NCI-H2107 treated with DMSO at 0.1 percent for 48 hours (cell line): ENCODE data around the gene AMER3.
A peak's percentile ranks its signal among the peaks of the same experiment; 100 is the strongest.

Experiments used
- DNase-seq: peaks from one replicate; lab custom pipeline; 2025; ENCODE audit not compliant: unreplicated experiment; lab: John Stamatoyannopoulos, UW

Gene AMER3

GRCh38 chr2:130754811-130755210 lies 529 bp upstream of the AMER3 start:
- no peak for DNase-seq

GRCh38 chr2:130756053-130756873 lies 923 bp downstream of the AMER3 start:
- DNase-seq = no peak

GRCh38 chr2:130756874-130757668 lies 1.7 kb downstream of the AMER3 start:
- no peak for DNase-seq

GRCh38 chr2:130759906-130760753 lies 4.8 kb downstream of the AMER3 start:
- peak; percentile 50 for DNase-seq

- no peak for DNase-seq
Measured at GRCh38 chr2:130760754-130761751, 5.7 kb downstream of the AMER3 start.

- no peak for DNase-seq
Measured at GRCh38 chr2:130762031-130762909, 6.9 kb downstream of the AMER3 start.

GRCh38 chr2:130762910-130763385 lies 7.6 kb downstream of the AMER3 start:
- no peak for DNase-seq

GRCh38 chr2:130763405-130763804 lies 8.1 kb downstream of the AMER3 start:
- DNase-seq = no peak

GRCh38 chr2:130764035-130764820 lies 8.9 kb downstream of the AMER3 start:
- no peak for DNase-seq

- no peak for DNase-seq
Measured at GRCh38 chr2:130764821-130765115, 9.4 kb downstream of the AMER3 start.

- DNase-seq = no peak
Measured at GRCh38 chr2:130765464-130765863, 10.1 kb downstream of the AMER3 start.

- DNase-seq = no peak
Measured at GRCh38 chr2:130766037-130766436, 10.7 kb downstream of the AMER3 start.

- DNase-seq = no peak
Measured at GRCh38 chr2:130766711-130767407, 11.5 kb downstream of the AMER3 start.

- no peak for DNase-seq
Measured at GRCh38 chr2:130767408-130767775, 12.1 kb downstream of the AMER3 start.

GRCh38 chr2:130768191-130768855 lies 13.0 kb downstream of the AMER3 start:
- no peak for DNase-seq

GRCh38 chr2:130769343-130769907 lies 14.1 kb downstream of the AMER3 start:
- DNase-seq = no peak

- peak; percentile 27 for DNase-seq
Measured at GRCh38 chr2:130776550-130776949, 21.2 kb downstream of the AMER3 start.
